ENCODE measurements around the gene PHF23.

The PHF23 gene

GRCh38 chr17:7222972-7223292, 16.3 kb downstream of the PHF23 start:
- H3K27ac Mint-ChIP-seq: no peak overlapping the region
- peaks cover 29% of the 10 kb centered on the region for H3K4me1 Mint-ChIP-seq (ENCODE audit: low read depth)
- no peaks in the 10 kb centered on the region for H3K27me3 Mint-ChIP-seq (ENCODE audit: low read depth)
- no peak overlapping the region for H3K4me3 Mint-ChIP-seq
- H3K36me3 Mint-ChIP-seq (ENCODE audit: low read depth): peaks cover 16% of the 10 kb centered on the region
- no peaks in the 10 kb centered on the region for H3K9me3 Mint-ChIP-seq

- Mint-ChIP-seq H3K36me3 (ENCODE audit: low read depth) (peaks cover 15% of the 10 kb centered on the region), H3K9me3 (no peaks in the 10 kb centered on the region), H3K4me3 (no peak overlapping the region), H3K27ac (no peak overlapping the region), H3K4me1 (ENCODE audit: low read depth) (peaks cover 33% of the 10 kb centered on the region), H3K27me3 (ENCODE audit: low read depth) (no peaks in the 10 kb centered on the region)
Observed at GRCh38 chr17:7222093-7222971, 16.9 kb downstream of the PHF23 start.

GRCh38 chr17:7221278-7222092, 17.8 kb downstream of the PHF23 start:
- Mint-ChIP-seq H3K9me3 (no peaks in the 10 kb centered on the region), H3K4me3 (peak overlapping the region; percentile 96), H3K27ac (peak overlapping the region; percentile 91)

GRCh38 chr17:7220593-7221277, 18.5 kb downstream of the PHF23 start:
- Mint-ChIP-seq H3K9me3 (no peaks in the 10 kb centered on the region), H3K4me3 (peak overlapping the region; percentile 96), H3K36me3 (ENCODE audit: low read depth) (peaks cover 15% of the 10 kb centered on the region), H3K27me3 (ENCODE audit: low read depth) (no peaks in the 10 kb centered on the region), H3K4me1 (ENCODE audit: low read depth) (peaks cover 44% of the 10 kb centered on the region), H3K27ac (peak overlapping the region; percentile 91)

More at GRCh38 chr17:7221278-7222092, 17.8 kb downstream of the PHF23 start:
- Mint-ChIP-seq H3K36me3 (ENCODE audit: low read depth) (peaks cover 15% of the 10 kb centered on the region), H3K27me3 (ENCODE audit: low read depth) (no peaks in the 10 kb centered on the region), H3K4me1 (ENCODE audit: low read depth) (peaks cover 37% of the 10 kb centered on the region)

- Mint-ChIP-seq H3K36me3 (ENCODE audit: low read depth) (peaks cover 13% of the 10 kb centered on the region), H3K27me3 (ENCODE audit: low read depth) (no peaks in the 10 kb centered on the region), H3K4me3 (peak within 1 kb of the TSS; percentile 96), H3K4me1 (ENCODE audit: low read depth) (peaks cover 50% of the 10 kb centered on the region), H3K9me3 (no peaks in the 10 kb centered on the region), H3K27ac (peak within 1 kb of the TSS; percentile 95)
Observed at GRCh38 chr17:7219812-7220592, 19.3 kb downstream of the PHF23 start, which contains the start of the genes ACADVL and DLG4. ACADVL (plus strand) TSS chr17:7219938; CDS start chr17:7219985, 47 bp downstream. DLG4 (minus strand) TSS chr17:7219836.

- H3K4me1 Mint-ChIP-seq (ENCODE audit: low read depth): peaks cover 55% of the 10 kb centered on the region
- no peaks in the 10 kb centered on the region for H3K27me3 Mint-ChIP-seq (ENCODE audit: low read depth)
- H3K9me3 Mint-ChIP-seq: no peaks in the 10 kb centered on the region
- peak overlapping the region; percentile 96 for H3K4me3 Mint-ChIP-seq
- H3K27ac Mint-ChIP-seq: peak overlapping the region; percentile 95
- peaks cover 13% of the 10 kb centered on the region for H3K36me3 Mint-ChIP-seq (ENCODE audit: low read depth)
Observed at GRCh38 chr17:7219229-7219811, 19.9 kb downstream of the PHF23 start.

- Mint-ChIP-seq H3K4me1 (ENCODE audit: low read depth) (peaks cover 58% of the 10 kb centered on the region), H3K4me3 (peak overlapping the region; percentile 96), H3K9me3 (no peaks in the 10 kb centered on the region), H3K27me3 (ENCODE audit: low read depth) (no peaks in the 10 kb centered on the region), H3K27ac (peak overlapping the region; percentile 64), H3K36me3 (ENCODE audit: low read depth) (peaks cover 9% of the 10 kb centered on the region)
Observed at GRCh38 chr17:7218758-7219157, 20.5 kb downstream of the PHF23 start.

GRCh38 chr17:7218166-7218565, 21.1 kb downstream of the PHF23 start:
- Mint-ChIP-seq H3K4me1 (ENCODE audit: low read depth) (peaks cover 63% of the 10 kb centered on the region), H3K36me3 (ENCODE audit: low read depth) (peaks cover 4% of the 10 kb centered on the region), H3K4me3 (peak overlapping the region; percentile 82), H3K27ac (peak overlapping the region; percentile 82), H3K9me3 (no peaks in the 10 kb centered on the region), H3K27me3 (ENCODE audit: low read depth) (peaks cover 6% of the 10 kb centered on the region)

- peak overlapping the region; percentile 82 for H3K4me3 Mint-ChIP-seq
Observed at GRCh38 chr17:7217113-7217987, 21.9 kb downstream of the PHF23 start.

GRCh38 chr17:7216242-7217112, 22.8 kb downstream of the PHF23 start:
- Mint-ChIP-seq H3K9me3 (no peaks in the 10 kb centered on the region), H3K36me3 (ENCODE audit: low read depth) (peaks cover 3% of the 10 kb centered on the region), H3K4me3 (peak overlapping the region; percentile 58), H3K27ac (peak overlapping the region; percentile 39), H3K27me3 (ENCODE audit: low read depth) (peaks cover 15% of the 10 kb centered on the region), H3K4me1 (ENCODE audit: low read depth) (peaks cover 67% of the 10 kb centered on the region)

More at GRCh38 chr17:7217113-7217987, 21.9 kb downstream of the PHF23 start:
- peaks cover 4% of the 10 kb centered on the region for H3K36me3 Mint-ChIP-seq (ENCODE audit: low read depth)
- H3K27ac Mint-ChIP-seq: peak overlapping the region; percentile 82
- peaks cover 9% of the 10 kb centered on the region for H3K27me3 Mint-ChIP-seq (ENCODE audit: low read depth)
- no peaks in the 10 kb centered on the region for H3K9me3 Mint-ChIP-seq
- peaks cover 65% of the 10 kb centered on the region for H3K4me1 Mint-ChIP-seq (ENCODE audit: low read depth)

- Mint-ChIP-seq H3K36me3 (ENCODE audit: low read depth) (peaks cover under 1% of the 10 kb centered on the region), H3K4me3 (peak overlapping the region; percentile 58), H3K27me3 (ENCODE audit: low read depth) (peaks cover 15% of the 10 kb centered on the region), H3K9me3 (no peaks in the 10 kb centered on the region), H3K27ac (peak overlapping the region; percentile 26), H3K4me1 (ENCODE audit: low read depth) (peaks cover 61% of the 10 kb centered on the region)
Observed at GRCh38 chr17:7215652-7216180, 23.5 kb downstream of the PHF23 start.
